OCI-LY1 (cell line): ENCODE data around the gene L3MBTL2.
A peak's percentile ranks its signal among the peaks of the same experiment; 100 is the strongest.

Experiments
- H2AFZ ChIP-seq: fragments of 200-600 bp; sonication (generic), shearing (Covaris generic); 2 replicates; pipeline ENCODE4 v1.6.0; 2014; ENCODE audit warnings: antibody characterized with exemption, mild to moderate bottlenecking, low read length
- H3F3A ChIP-seq: fragments of 200-600 bp; sonication (generic), shearing (Covaris generic); 2 replicates; pipeline ENCODE4 v1.6.0; 2014; ENCODE audit warnings: mild to moderate bottlenecking, antibody characterized with exemption, low read length, moderate library complexity; ENCODE audit not compliant: insufficient read depth
- H3K27ac ChIP-seq: fragments of 200-600 bp; sonication (generic); 2 replicates; pipeline ENCODE4 v1.5.1; 2014; ENCODE audit warnings: low read length, mixed run types, mild to moderate bottlenecking, low read depth; ENCODE audit not compliant: poor library complexity, severe bottlenecking
- H3K27me3 ChIP-seq: fragments of 200-600 bp; sonication (generic); 2 replicates; pipeline ENCODE4 v1.6.0; 2014; ENCODE audit warnings: antibody characterized with exemption, mild to moderate bottlenecking, low read length, moderate library complexity; ENCODE audit not compliant: insufficient read depth
- H3K36me3 ChIP-seq: fragments of 200-600 bp; sonication (generic); 2 replicates; pipeline ENCODE4 v1.6.1; 2014; ENCODE audit warnings: mild to moderate bottlenecking, antibody characterized with exemption, low read length, moderate library complexity, mixed read lengths; ENCODE audit not compliant: insufficient read depth
- H3K4me1 ChIP-seq: fragments of 200-600 bp; sonication (generic); 2 replicates; pipeline ENCODE4 v1.5.1; 2014; ENCODE audit warnings: mild to moderate bottlenecking, low read length, moderate library complexity; ENCODE audit not compliant: insufficient read depth, severe bottlenecking
- H3K4me2 ChIP-seq: fragments of 200-600 bp; sonication (generic), shearing (Covaris generic); 2 replicates; pipeline ENCODE4 v1.6.1; 2014; ENCODE audit warnings: low read length
- H3K4me3 ChIP-seq: fragments of 200-600 bp; sonication (generic); 2 replicates; pipeline ENCODE4 v1.5.1; 2014; ENCODE audit warnings: low read length, low read depth, mild to moderate bottlenecking, mixed read lengths; ENCODE audit not compliant: poor library complexity, severe bottlenecking
- H3K79me2 ChIP-seq: fragments of 200-600 bp; shearing (Covaris generic); 2 replicates; pipeline ENCODE4 v1.6.1; 2016; ENCODE audit warnings: mixed run types, low read length, mixed read lengths; ENCODE audit not compliant: insufficient read depth
- H3K9ac ChIP-seq: fragments of 200-600 bp; sonication (generic), shearing (Covaris generic); 2 replicates; pipeline ENCODE4 v1.6.1; 2014; ENCODE audit warnings: mild to moderate bottlenecking, low read length, mixed read lengths
- H3K9me2 ChIP-seq: fragments of 200-600 bp; sonication (generic), shearing (Covaris generic); 2 replicates; pipeline ENCODE4 v1.6.1; 2014; ENCODE audit warnings: low read depth, mild to moderate bottlenecking, low read length, mixed read lengths
- H3K9me3 ChIP-seq: fragments of 200-600 bp; shearing (Covaris generic); 2 replicates; pipeline ENCODE4 v1.6.1; 2014; ENCODE audit warnings: low read length, mixed read lengths
- H4K20me1 ChIP-seq: fragments of 200-600 bp; sonication (generic), shearing (Covaris generic); 2 replicates; pipeline ENCODE4 v1.6.0; 2016; ENCODE audit warnings: mild to moderate bottlenecking, low read length; ENCODE audit not compliant: insufficient read depth
- EZH2 ChIP-seq: fragments of 200-600 bp; sonication (generic), shearing (Covaris generic); IDR thresholded peaks from 2 replicates; pipeline ENCODE4 v1.8.0; 2017; ENCODE audit warnings: borderline replicate concordance, mixed run types, mild to moderate bottlenecking, antibody characterized with exemption, low read length, moderate library complexity, mixed read lengths
- TF ChIP-seq, protein P1 (sequence below): fragments of 200-600 bp; sonication (generic), shearing (Covaris generic); IDR thresholded peaks from 2 replicates; pipeline ENCODE4 v1.5.1; 2017; ENCODE audit warnings: mild to moderate bottlenecking, antibody characterized with exemption, low read length, moderate library complexity, mixed read lengths

The L3MBTL2 gene

GRCh38 chr22:41216984-41217383 is 11.9 kb downstream of the L3MBTL2 start:
- H4K20me1 ChIP-seq, result no peaks in the 10 kb centered on the region
- no peak overlapping the region for H2AFZ ChIP-seq
- no peak overlapping the region for H3K9ac ChIP-seq
- no peaks in the 10 kb centered on the region for H3F3A ChIP-seq
- no peak for TF ChIP-seq EZH2
- TF ChIP-seq, protein P1, sequence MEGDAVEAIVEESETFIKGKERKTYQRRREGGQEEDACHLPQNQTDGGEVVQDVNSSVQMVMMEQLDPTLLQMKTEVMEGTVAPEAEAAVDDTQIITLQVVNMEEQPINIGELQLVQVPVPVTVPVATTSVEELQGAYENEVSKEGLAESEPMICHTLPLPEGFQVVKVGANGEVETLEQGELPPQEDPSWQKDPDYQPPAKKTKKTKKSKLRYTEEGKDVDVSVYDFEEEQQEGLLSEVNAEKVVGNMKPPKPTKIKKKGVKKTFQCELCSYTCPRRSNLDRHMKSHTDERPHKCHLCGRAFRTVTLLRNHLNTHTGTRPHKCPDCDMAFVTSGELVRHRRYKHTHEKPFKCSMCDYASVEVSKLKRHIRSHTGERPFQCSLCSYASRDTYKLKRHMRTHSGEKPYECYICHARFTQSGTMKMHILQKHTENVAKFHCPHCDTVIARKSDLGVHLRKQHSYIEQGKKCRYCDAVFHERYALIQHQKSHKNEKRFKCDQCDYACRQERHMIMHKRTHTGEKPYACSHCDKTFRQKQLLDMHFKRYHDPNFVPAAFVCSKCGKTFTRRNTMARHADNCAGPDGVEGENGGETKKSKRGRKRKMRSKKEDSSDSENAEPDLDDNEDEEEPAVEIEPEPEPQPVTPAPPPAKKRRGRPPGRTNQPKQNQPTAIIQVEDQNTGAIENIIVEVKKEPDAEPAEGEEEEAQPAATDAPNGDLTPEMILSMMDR, result no peak
- no peak overlapping the region for H3K4me3 ChIP-seq
- H3K9me2 ChIP-seq, result no peaks in the 10 kb centered on the region
- no peaks in the 10 kb centered on the region for H3K27me3 ChIP-seq
- peaks cover 13% of the 10 kb centered on the region for H3K4me1 ChIP-seq
- H3K4me2 ChIP-seq, result no peak overlapping the region; the same call in 1 of the 2 replicates
- peak overlapping the region; percentile 41 for H3K27ac ChIP-seq
- peaks cover 71% of the 10 kb centered on the region for H3K36me3 ChIP-seq
- no peaks in the 10 kb centered on the region for H3K9me3 ChIP-seq
- H3K79me2 ChIP-seq, result no peaks in the 10 kb centered on the region

DNA sequence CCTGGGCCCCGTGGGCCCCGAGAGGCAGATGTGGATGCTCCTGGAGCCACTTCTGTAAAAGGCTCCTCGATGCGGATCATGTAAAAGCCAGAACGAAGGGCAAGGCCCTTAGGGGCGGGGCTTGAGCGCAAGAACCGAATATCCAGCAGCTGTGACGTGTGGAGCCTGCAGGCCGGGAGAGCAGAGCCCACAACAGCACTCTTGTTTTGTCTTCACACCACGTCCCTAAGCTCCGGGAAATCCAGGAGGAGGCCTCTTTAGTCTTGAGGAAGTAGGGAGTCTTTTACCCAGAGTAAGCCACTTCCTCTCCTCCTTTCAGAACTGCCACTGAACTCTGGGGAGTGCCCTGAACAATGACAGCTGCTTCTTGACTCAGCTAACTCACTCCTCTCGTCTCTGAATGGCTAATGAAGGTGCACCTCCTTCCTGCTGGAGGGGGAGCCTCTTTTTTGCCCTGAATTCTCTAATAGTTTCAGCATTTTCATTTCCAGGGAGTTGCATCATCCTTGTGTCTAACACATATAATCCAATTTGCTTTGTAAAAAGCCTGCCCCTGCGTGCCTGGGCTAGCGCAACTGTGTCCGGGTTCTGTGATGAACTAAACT is 12.5 kb downstream of the L3MBTL2 start:
- no peak overlapping the region for H3K9ac ChIP-seq
- TF ChIP-seq, protein P1, result no peak
- TF ChIP-seq EZH2, result no peak
- H3K36me3 ChIP-seq, result peaks cover 74% of the 10 kb centered on the region
- H3K27me3 ChIP-seq, result no peaks in the 10 kb centered on the region
- H3K9me2 ChIP-seq, result no peaks in the 10 kb centered on the region
- H3K4me3 ChIP-seq, result peak overlapping the region; percentile 13
- H3F3A ChIP-seq, result no peaks in the 10 kb centered on the region
- no peak overlapping the region for H2AFZ ChIP-seq
- no peaks in the 10 kb centered on the region for H3K79me2 ChIP-seq
- peak overlapping the region; percentile 28; the same call in 1 of the 2 replicates for H3K4me2 ChIP-seq
- no peaks in the 10 kb centered on the region for H3K9me3 ChIP-seq
- H4K20me1 ChIP-seq, result no peaks in the 10 kb centered on the region
- H3K4me1 ChIP-seq, result peaks cover 13% of the 10 kb centered on the region
- H3K27ac ChIP-seq, result peak overlapping the region; percentile 41

GRCh38 chr22:41222846-41223507 is 17.9 kb downstream of the L3MBTL2 start:
- H3K4me1 ChIP-seq, result peaks cover under 1% of the 10 kb centered on the region
- H2AFZ ChIP-seq, result no peak overlapping the region
- H3K9me3 ChIP-seq, result no peaks in the 10 kb centered on the region
- H3K79me2 ChIP-seq, result no peaks in the 10 kb centered on the region
- H3K27me3 ChIP-seq, result no peaks in the 10 kb centered on the region
- H3F3A ChIP-seq, result no peaks in the 10 kb centered on the region
- no peak overlapping the region for H3K4me3 ChIP-seq
- no peaks in the 10 kb centered on the region for H4K20me1 ChIP-seq
- H3K9ac ChIP-seq, result no peak overlapping the region
- H3K27ac ChIP-seq, result no peak overlapping the region
- TF ChIP-seq EZH2, result no peak
- TF ChIP-seq, protein P1, result no peak
- H3K36me3 ChIP-seq, result peaks cover 86% of the 10 kb centered on the region
- no peak overlapping the region for H3K4me2 ChIP-seq
- no peaks in the 10 kb centered on the region for H3K9me2 ChIP-seq
